ENCODE data around the gene DGKB. TPM values are rescaled to one million over a fixed set of nuclear protein-coding genes. Genes with fewer than 3 reads are reported as not detected.

Gene DGKB
- total RNA-seq, 4 donors from 2014 or later: 4.4 to 33.1 (median 9.3) TPM

DNA sequence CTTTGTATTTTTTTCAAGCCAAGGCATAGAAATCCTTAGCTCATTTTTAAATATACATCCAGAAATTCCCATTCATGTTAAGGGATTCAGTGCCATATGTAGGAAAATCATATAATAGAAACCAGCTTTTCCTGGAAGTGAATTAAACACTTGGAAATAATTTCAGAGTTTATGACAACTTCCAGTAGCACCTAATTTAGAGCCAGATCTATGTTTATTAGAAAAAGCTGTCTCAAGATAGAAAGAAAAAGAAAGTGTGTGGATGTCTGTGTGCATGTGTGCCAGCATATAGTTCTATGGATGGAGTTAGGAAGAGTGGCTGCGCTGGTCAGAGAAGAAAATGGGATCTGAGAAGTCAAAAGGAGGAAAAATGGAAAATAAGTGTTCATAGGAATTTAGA, 225.7 kb downstream of the DGKB start:
- no peaks in the 10 kb centered on the region for H3K27me3 ChIP-seq
- TF ChIP-seq POLR2A (IDR thresholded peaks at IDR 0.05): no peak
- TF ChIP-seq, protein P1, sequence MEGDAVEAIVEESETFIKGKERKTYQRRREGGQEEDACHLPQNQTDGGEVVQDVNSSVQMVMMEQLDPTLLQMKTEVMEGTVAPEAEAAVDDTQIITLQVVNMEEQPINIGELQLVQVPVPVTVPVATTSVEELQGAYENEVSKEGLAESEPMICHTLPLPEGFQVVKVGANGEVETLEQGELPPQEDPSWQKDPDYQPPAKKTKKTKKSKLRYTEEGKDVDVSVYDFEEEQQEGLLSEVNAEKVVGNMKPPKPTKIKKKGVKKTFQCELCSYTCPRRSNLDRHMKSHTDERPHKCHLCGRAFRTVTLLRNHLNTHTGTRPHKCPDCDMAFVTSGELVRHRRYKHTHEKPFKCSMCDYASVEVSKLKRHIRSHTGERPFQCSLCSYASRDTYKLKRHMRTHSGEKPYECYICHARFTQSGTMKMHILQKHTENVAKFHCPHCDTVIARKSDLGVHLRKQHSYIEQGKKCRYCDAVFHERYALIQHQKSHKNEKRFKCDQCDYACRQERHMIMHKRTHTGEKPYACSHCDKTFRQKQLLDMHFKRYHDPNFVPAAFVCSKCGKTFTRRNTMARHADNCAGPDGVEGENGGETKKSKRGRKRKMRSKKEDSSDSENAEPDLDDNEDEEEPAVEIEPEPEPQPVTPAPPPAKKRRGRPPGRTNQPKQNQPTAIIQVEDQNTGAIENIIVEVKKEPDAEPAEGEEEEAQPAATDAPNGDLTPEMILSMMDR (IDR thresholded peaks at IDR 0.05): no peak

DNA sequence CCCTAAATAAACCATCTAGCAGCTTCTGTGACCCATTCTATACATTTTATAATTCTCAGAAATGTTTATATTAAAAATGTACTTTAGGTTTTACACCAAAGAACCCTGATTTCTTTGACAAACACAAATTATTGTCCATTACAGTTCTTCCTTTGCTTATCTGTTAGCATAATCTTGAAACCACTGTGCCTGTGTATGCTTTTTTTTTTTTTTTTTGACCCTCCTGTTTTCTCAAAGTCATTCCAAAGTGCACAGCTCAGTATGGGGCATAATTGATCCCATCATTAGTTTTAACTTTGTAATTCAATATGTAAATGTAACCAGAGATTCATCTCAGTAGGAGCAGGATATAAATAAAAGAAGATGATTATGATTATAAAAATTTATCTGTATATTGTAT, 229.3 kb downstream of the DGKB start:
- DNase-seq: no peak
- TF ChIP-seq POLR2A (IDR thresholded peaks at IDR 0.05): no peak
- TF ChIP-seq, protein P1 (IDR thresholded peaks at IDR 0.05): no peak
- no peaks in the 10 kb centered on the region for H3K36me3 ChIP-seq
- H3K9me3 ChIP-seq: no peaks in the 10 kb centered on the region
- H3K27ac ChIP-seq: no peak overlapping the region
- H3K27me3 ChIP-seq: no peaks in the 10 kb centered on the region
- no peak overlapping the region for H3K4me3 ChIP-seq
- no peaks in the 10 kb centered on the region for H3K4me1 ChIP-seq
- intact Hi-C loops (cut with DNase I; ENCODE audit: low total_unique reads): no loop called here

More for the DNA sequence above, 225.7 kb downstream of the DGKB start:
- Histone ChIP-seq H3K27ac (no peak overlapping the region), H3K36me3 (no peaks in the 10 kb centered on the region), H3K4me3 (no peak overlapping the region), H3K4me1 (no peaks in the 10 kb centered on the region), H3K9me3 (no peaks in the 10 kb centered on the region)
- intact Hi-C loops (cut with DNase I; ENCODE audit: low total_unique reads): no loop called here
- no peak for DNase-seq

DNA sequence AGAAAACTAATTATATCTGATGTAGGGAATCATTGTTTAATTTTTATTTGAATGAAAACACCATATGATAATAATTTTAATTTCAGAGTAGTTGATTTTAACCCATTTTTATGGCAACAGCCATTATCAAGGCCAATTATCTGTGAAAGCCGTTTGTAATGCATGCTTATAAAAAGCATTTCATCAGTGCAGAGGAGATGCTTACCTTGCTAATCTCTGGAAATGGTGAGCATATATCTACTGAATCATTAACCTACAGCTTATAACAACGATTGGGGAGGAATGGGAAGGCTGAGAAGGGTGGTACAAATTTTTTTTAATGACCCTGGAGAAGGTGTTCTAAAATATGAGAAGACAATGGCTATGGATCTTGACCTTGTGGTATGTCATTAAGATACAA, 235.6 kb downstream of the DGKB start:
- Histone ChIP-seq H3K9me3 (no peaks in the 10 kb centered on the region), H3K4me1 (no peaks in the 10 kb centered on the region), H3K27ac (no peak overlapping the region), H3K36me3 (no peaks in the 10 kb centered on the region), H3K27me3 (no peaks in the 10 kb centered on the region), H3K4me3 (no peak overlapping the region)
- intact Hi-C loops (cut with DNase I; ENCODE audit: low total_unique reads): no loop called here
- TF ChIP-seq POLR2A (IDR thresholded peaks at IDR 0.05): no peak
- TF ChIP-seq, protein P1 (IDR thresholded peaks at IDR 0.05): no peak
- no peak for DNase-seq

DNA sequence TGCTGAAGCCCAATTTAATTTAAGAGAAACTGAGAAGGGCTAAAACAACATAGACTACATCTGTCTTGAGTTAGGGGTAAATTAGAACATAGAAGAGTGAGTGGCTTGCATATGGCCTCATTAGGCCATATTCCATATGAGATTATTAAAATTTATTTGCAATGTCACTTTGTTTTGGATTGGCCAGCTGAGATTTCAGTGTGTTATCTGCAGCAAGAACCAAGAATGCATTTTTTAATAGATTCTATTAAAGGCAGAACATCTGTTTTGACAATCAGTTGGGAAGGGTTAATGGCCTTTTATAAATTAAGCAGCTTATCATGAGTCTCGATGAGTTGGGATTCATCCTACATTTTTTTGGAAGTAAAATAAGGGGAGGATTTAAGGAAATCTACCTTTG, 236.2 kb downstream of the DGKB start:
- no peaks in the 10 kb centered on the region for H3K4me1 ChIP-seq
- TF ChIP-seq POLR2A (IDR thresholded peaks at IDR 0.05): no peak
- TF ChIP-seq, protein P1 (IDR thresholded peaks at IDR 0.05): no peak
- no peaks in the 10 kb centered on the region for H3K27me3 ChIP-seq
- intact Hi-C loops (cut with DNase I; ENCODE audit: low total_unique reads): no loop called here
- no peaks in the 10 kb centered on the region for H3K36me3 ChIP-seq
- no peak for DNase-seq
- H3K9me3 ChIP-seq: no peaks in the 10 kb centered on the region
- no peak overlapping the region for H3K27ac ChIP-seq
- no peak overlapping the region for H3K4me3 ChIP-seq

DNA sequence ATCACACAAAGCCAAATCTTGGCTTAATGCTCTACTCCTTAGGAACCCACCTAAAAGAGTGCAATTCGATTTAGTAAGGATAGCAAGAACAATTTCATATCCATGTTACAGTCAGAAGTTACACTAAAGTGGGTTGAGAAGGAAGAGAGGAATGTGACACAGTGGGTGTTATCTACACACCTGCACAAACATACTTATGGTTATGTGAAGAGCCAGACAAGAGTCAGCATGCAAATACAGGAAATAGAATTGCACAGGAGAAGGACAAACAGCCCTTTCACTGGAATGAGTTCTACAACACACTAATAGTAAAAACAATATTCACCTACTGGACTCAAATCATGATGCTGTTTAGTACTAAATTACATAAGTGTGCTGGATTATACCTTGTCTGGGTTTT, 262.8 kb downstream of the DGKB start:
- intact Hi-C loops (cut with DNase I; ENCODE audit: low total_unique reads): no loop called here
- DNase-seq: no peak
- no peaks in the 10 kb centered on the region for H3K36me3 ChIP-seq
- H3K4me1 ChIP-seq: no peaks in the 10 kb centered on the region
- H3K9me3 ChIP-seq: peaks cover 0 to 10% of the 10 kb centered on the region in 2 donors
- no peak for TF ChIP-seq POLR2A (IDR thresholded peaks at IDR 0.05)
- TF ChIP-seq, protein P1 (IDR thresholded peaks at IDR 0.05): no peak
- H3K27ac ChIP-seq: no peak overlapping the region
- no peaks in the 10 kb centered on the region for H3K27me3 ChIP-seq
- H3K4me3 ChIP-seq: no peak overlapping the region
